PC-3 (cell line): ENCODE data around the gene UHMK1.

ENCODE experiments used
- EZH2phosphoT487 ChIP-seq: fragments of 300-600 bp; sonication (generic); IDR thresholded peaks from 2 replicates; pipeline ENCODE4 v1.6.1; 2018; ENCODE audit warnings: mild to moderate bottlenecking, antibody characterized with exemption, low read length, borderline replicate concordance
- TF ChIP-seq, protein P1 (sequence below): fragments of 300-600 bp; sonication (generic); conservative IDR thresholded peaks from 2 replicates; pipeline ENCODE4 v1.5.1; 2017; ENCODE audit warnings: antibody characterized with exemption, low read depth, mild to moderate bottlenecking, low read length

DNA sequence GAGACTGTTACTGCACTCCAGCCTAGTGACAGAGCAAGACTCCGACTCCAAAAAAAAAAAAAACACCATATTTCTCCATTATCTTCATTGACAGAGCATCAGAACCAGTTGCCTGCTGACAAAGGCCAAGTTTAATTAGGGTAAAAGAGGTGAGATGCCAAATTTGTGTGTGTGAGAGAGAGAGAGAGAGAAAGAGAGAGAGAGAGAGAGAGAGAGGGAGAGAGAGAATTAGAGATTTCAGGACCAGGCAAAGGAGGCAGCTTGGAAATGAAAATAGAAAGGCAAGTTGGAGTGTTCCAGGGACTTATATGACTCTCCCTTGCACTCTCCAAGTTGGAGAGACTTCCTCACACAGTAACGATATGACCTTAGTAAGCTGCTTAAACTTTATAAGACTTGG, 39.6 kb downstream of the UHMK1 start:
- TF ChIP-seq, protein P1, sequence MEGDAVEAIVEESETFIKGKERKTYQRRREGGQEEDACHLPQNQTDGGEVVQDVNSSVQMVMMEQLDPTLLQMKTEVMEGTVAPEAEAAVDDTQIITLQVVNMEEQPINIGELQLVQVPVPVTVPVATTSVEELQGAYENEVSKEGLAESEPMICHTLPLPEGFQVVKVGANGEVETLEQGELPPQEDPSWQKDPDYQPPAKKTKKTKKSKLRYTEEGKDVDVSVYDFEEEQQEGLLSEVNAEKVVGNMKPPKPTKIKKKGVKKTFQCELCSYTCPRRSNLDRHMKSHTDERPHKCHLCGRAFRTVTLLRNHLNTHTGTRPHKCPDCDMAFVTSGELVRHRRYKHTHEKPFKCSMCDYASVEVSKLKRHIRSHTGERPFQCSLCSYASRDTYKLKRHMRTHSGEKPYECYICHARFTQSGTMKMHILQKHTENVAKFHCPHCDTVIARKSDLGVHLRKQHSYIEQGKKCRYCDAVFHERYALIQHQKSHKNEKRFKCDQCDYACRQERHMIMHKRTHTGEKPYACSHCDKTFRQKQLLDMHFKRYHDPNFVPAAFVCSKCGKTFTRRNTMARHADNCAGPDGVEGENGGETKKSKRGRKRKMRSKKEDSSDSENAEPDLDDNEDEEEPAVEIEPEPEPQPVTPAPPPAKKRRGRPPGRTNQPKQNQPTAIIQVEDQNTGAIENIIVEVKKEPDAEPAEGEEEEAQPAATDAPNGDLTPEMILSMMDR: no peak
- no peak for TF ChIP-seq EZH2phosphoT487
